Measurements from ENCODE around the gene PACC1. TPM values are rescaled to one million over a fixed set of nuclear protein-coding genes. Genes with fewer than 3 reads are reported as not detected.

The PACC1 gene
- total and polyA plus RNA-seq, 10 of the 15 experiments (the other 5 are each of a cell fraction or from before 2014, with no cell fraction given): 16.1 to 29.7 (median 19.3) TPM

GRCh38 chr1:212359794-212360479, 54.7 kb downstream of the PACC1 start:
- Histone ChIP-seq H3K4me3 (no peak overlapping the region), H3K9me3 (replicated peaks; ENCODE audit: control insufficient read depth, insufficient read depth, low read length) (no peaks in the 10 kb centered on the region), H3K9ac (ENCODE audit: control insufficient read depth, insufficient read depth, low read length) (no peak overlapping the region), H2AFZ (ENCODE audit: control insufficient read depth, low read depth, low read length) (no peak overlapping the region), H4K20me1 (ENCODE audit: control insufficient read depth, insufficient read depth) (no peaks in the 10 kb centered on the region), H3K4me2 (ENCODE audit: control insufficient read depth, insufficient read depth) (no peak overlapping the region), H3K36me3 (ENCODE audit: control insufficient read depth in 2 of 2, insufficient read depth in 2 of 2, low read length in 1 of 2) (peaks cover 7 to 39% of the 10 kb centered on the region in 2 experiments), H3K27ac (ENCODE audit: control insufficient read depth, insufficient read depth) (no peak overlapping the region), H3K4me1 (ENCODE audit: control insufficient read depth, insufficient read depth, low read length) (no peaks in the 10 kb centered on the region), H3K27me3 (replicated peaks in 1 of 2; ENCODE audit: control insufficient read depth in 2 of 2, insufficient read depth in 2 of 2, low read length in 1 of 2) (no peaks in the 10 kb centered on the region), H3K79me2 (ENCODE audit: control insufficient read depth, insufficient read depth, low read length) (no peaks in the 10 kb centered on the region)
- no peak for FAIRE-seq
- ChIA-PET POLR2A (no interaction called here), RAD21 (ENCODE audit: unreplicated experiment) (interaction anchor here (0.8 to 1.1 kb wide), 2 partner anchors 289 to 679 kb away, joined by 3 read pairs; no protein-coding TSS in a partner anchor), SMC1A (ENCODE audit: uncharacterized antibody, unreplicated experiment) (interaction anchor here (1.8 to 9.0 kb wide), 4 partner anchors 16 to 289 kb away, joined by 4 to 102 read pairs (median 9); no protein-coding TSS in a partner anchor), CTCF (interaction anchor here (1.5 to 3.9 kb wide), 4 partner anchors 8 to 289 kb away, joined by 3 to 26 read pairs (median 9); no protein-coding TSS in a partner anchor)
- in situ Hi-C loops (cut with MboI) (loop anchor here (10.0 kb wide), 1 partner anchor 675 kb away; no protein-coding TSS in a partner anchor), intact Hi-C loops (cut with micrococcal nuclease; ENCODE audit: unreplicated experiment) (no loop called here)
- no peak for ATAC-seq
- TF ChIP-seq, protein P1, sequence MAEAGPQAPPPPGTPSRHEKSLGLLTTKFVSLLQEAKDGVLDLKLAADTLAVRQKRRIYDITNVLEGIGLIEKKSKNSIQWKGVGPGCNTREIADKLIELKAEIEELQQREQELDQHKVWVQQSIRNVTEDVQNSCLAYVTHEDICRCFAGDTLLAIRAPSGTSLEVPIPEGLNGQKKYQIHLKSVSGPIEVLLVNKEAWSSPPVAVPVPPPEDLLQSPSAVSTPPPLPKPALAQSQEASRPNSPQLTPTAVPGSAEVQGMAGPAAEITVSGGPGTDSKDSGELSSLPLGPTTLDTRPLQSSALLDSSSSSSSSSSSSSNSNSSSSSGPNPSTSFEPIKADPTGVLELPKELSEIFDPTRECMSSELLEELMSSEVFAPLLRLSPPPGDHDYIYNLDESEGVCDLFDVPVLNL (IDR thresholded peaks at IDR 0.05; ENCODE audit: low read depth, low read length): no peak
- TF ChIP-seq BACH1 (IDR thresholded peaks at IDR 0.05; ENCODE audit: borderline replicate concordance) (no peak), POU2F2 (IDR thresholded peaks at IDR 0.05; ENCODE audit: borderline replicate concordance, low read depth, low read length) (no peak), ZBED1 (IDR thresholded peaks at IDR 0.05; ENCODE audit: borderline replicate concordance) (no peak), CREM (IDR thresholded peaks at IDR 0.05; ENCODE audit: low read depth) (no peak), JUND (IDR thresholded peaks at IDR 0.05; ENCODE audit: low read depth, low read length) (no peak), KAT2A (conservative IDR thresholded peaks at IDR 0.05; ENCODE audit: control insufficient read depth, low read depth, low read length) (no peak), SMARCA5 (IDR thresholded peaks at IDR 0.05) (no peak), SIX5 (IDR thresholded peaks at IDR 0.05; ENCODE audit: low read depth, low read length, severe bottlenecking) (no peak), ZBTB11 (CRISPR knock-in tag; IDR thresholded peaks at IDR 0.05) (no peak)
- no TSS peak for BruUV-seq (replicated peaks)
- no peak for DNase-seq (ENCODE audit: low read depth, low spot score)
- WGBS (ENCODE audit: insufficient coverage, insufficient replicate concordance, low lambda C conversion rate, missing lambda C conversion rate): 19% methylated on average over 4 of the region's 4 CpGs
